HepG2 (cell line): ENCODE measurements around the gene ZNF318. TPM values are rescaled to one million over a fixed set of nuclear protein-coding genes. Genes with fewer than 3 reads are reported as not detected.
A peak's percentile ranks its signal among the peaks of the same experiment; 100 is the strongest.

Source experiments
- CAMTA2 ChIP-seq: sonication (generic); formaldehyde crosslinking; IDR thresholded peaks from 2 replicates; pipeline ENCODE4 v1.4.0; 2020; ENCODE audit warnings: mild to moderate bottlenecking, missing genetic modification reagents, borderline replicate concordance
- EEA1 ChIP-seq: sonication (generic); formaldehyde crosslinking; IDR thresholded peaks from 2 replicates; pipeline ENCODE4 v1.5.1; 2020; ENCODE audit warnings: mild to moderate bottlenecking, missing genetic modification reagents, borderline replicate concordance
- FOXA3 ChIP-seq: IDR thresholded peaks from 2 replicates; pipeline ENCODE4 v1.6.1; 2016; ENCODE audit warnings: missing genetic modification reagents, missing compliant biosample characterization
- FOXJ3 ChIP-seq: sonication (generic); formaldehyde crosslinking; IDR thresholded peaks from 2 replicates; pipeline ENCODE4 v1.4.0; 2020; ENCODE audit warnings: missing genetic modification reagents, mild to moderate bottlenecking, borderline replicate concordance
- KDM3A ChIP-seq: IDR thresholded peaks from 2 replicates; pipeline ENCODE4 v1.6.1; 2018; ENCODE audit warnings: low read depth, missing compliant biosample characterization
- MEIS2 ChIP-seq: sonication (generic); formaldehyde crosslinking; IDR thresholded peaks from 2 replicates; pipeline ENCODE4 v1.9.0; 2021; ENCODE audit warnings: mild to moderate bottlenecking, missing genetic modification reagents
- MXI1 ChIP-seq: IDR thresholded peaks from 3 replicates; pipeline ENCODE4 v1.6.1; 2012; ENCODE audit warnings: low read depth, low read length, inconsistent platforms, borderline replicate concordance
- PCBP2 ChIP-seq: fragments of 200-400 bp; formaldehyde crosslinking; optimal IDR thresholded peaks from 2 replicates; pipeline ENCODE3; 2018; ENCODE audit warnings: low read length, low read depth; ENCODE audit not compliant: poor library complexity, severe bottlenecking
- SIN3A ChIP-seq: IDR thresholded peaks from 2 replicates; pipeline ENCODE4 v1.6.1; 2011; ENCODE audit warnings: low read depth, mild to moderate bottlenecking, control low read depth, low read length, borderline replicate concordance
- SOX13 ChIP-seq, 3 experiments: fragments of 450-650 bp in 1 of 3; sonication (generic) in 1 of 3; formaldehyde crosslinking in 1 of 3; IDR thresholded peaks in 2 of 3; conservative IDR thresholded peaks in 1 of 3; 2 replicates each; pipeline versions ENCODE4 v1.5.0 to v1.6.1; 2016 to 2020; ENCODE audit warnings: antibody characterized with exemption in 1 of 3, mild to moderate bottlenecking in 1 of 3, missing compliant biosample characterization in 1 of 3, missing genetic modification reagents in 1 of 3, moderate library complexity in 1 of 3
- SOX5 ChIP-seq: IDR thresholded peaks from 2 replicates; pipeline ENCODE4 v1.6.1; 2016; ENCODE audit warnings: borderline replicate concordance
- SP2 ChIP-seq: sonication (generic); formaldehyde crosslinking; IDR thresholded peaks from 2 replicates; pipeline ENCODE4 v1.5.1; 2020; ENCODE audit warnings: mild to moderate bottlenecking, missing genetic modification reagents
- SRSF4 ChIP-seq: fragments of 200-400 bp; formaldehyde crosslinking; IDR thresholded peaks from one replicate; pipeline ENCODE4 v1.6.1; 2018; ENCODE audit warnings: mild to moderate bottlenecking, low read depth, low read length, moderate library complexity; ENCODE audit not compliant: poor library complexity, severe bottlenecking
- ZBTB7A ChIP-seq: sonication (generic); formaldehyde crosslinking; IDR thresholded peaks from 2 replicates; pipeline ENCODE4 v1.8.0; 2022; ENCODE audit warnings: mild to moderate bottlenecking, missing genetic modification reagents
- ZNF224 ChIP-seq: sonication (generic); formaldehyde crosslinking; IDR thresholded peaks from 2 replicates; pipeline ENCODE4 v1.5.0; 2020; ENCODE audit warnings: mild to moderate bottlenecking, missing genetic modification reagents
- ZNF556 ChIP-seq: sonication (generic); formaldehyde crosslinking; IDR thresholded peaks from 2 replicates; pipeline ENCODE4 v1.4.0; 2020; ENCODE audit warnings: mild to moderate bottlenecking, missing genetic modification reagents, borderline replicate concordance
- ZNF577 ChIP-seq: sonication (generic); formaldehyde crosslinking; IDR thresholded peaks from 2 replicates; pipeline ENCODE4 v1.4.0; 2020; ENCODE audit warnings: mild to moderate bottlenecking, low read depth, missing genetic modification reagents, borderline replicate concordance
- ZNF615 ChIP-seq: sonication (generic); formaldehyde crosslinking; IDR thresholded peaks from 2 replicates; pipeline ENCODE4 v1.5.0; 2020; ENCODE audit warnings: mild to moderate bottlenecking, missing genetic modification reagents, borderline replicate concordance
- ZNF703 ChIP-seq: sonication (generic); formaldehyde crosslinking; IDR thresholded peaks from 2 replicates; pipeline ENCODE4 v1.5.1; 2020; ENCODE audit warnings: missing genetic modification reagents, mild to moderate bottlenecking, moderate library complexity, borderline replicate concordance
- ZNF709 ChIP-seq: sonication (generic); formaldehyde crosslinking; IDR thresholded peaks from 2 replicates; pipeline ENCODE4 v1.5.0; 2020; ENCODE audit warnings: mild to moderate bottlenecking, missing genetic modification reagents
- ZNF839 ChIP-seq: sonication (generic); formaldehyde crosslinking; IDR thresholded peaks from 2 replicates; pipeline ENCODE4 v1.4.0; 2020; ENCODE audit warnings: missing genetic modification reagents, mild to moderate bottlenecking, borderline replicate concordance
- polyA plus RNA-seq, 8 experiments: library from polyadenylated mRNA; depleted of rRNA in 3 of 8; stranded (reverse) in 7 of 8; unstranded in 1 of 8; fragments of >200 nt; fragmentation: Illumina TruSeq in 4 of 8; extraction: Trizol in 4 of 8; gene quantifications; 2 replicates each; pipeline versions ENCODE4 v1.2.1 to v1.2.3, GENCODE V29; 2011 to 2016; ENCODE audit warnings: low read depth in 4 of 8, missing spikeins in 1 of 8, mixed read lengths in 1 of 8; ENCODE audit not compliant: insufficient read depth in 1 of 8
- total RNA-seq, 5 experiments: library from RNA; depleted of rRNA; stranded (reverse); fragments of >200 nt; fragmentation: Illumina TruSeq; extraction: Trizol; gene quantifications; 2 replicates each; pipeline ENCODE4 v1.2.3, GENCODE V29; 2016; ENCODE audit warnings: low read depth in 1 of 5
- TF ChIP-seq, protein P1 (sequence below): sonication (generic); formaldehyde crosslinking; IDR thresholded peaks from 2 replicates; pipeline ENCODE4 v1.5.0; 2020; ENCODE audit warnings: mild to moderate bottlenecking, missing genetic modification reagents, moderate library complexity
- TF ChIP-seq, protein P2 (sequence below): sonication (generic); formaldehyde crosslinking; IDR thresholded peaks from 2 replicates; pipeline ENCODE4 v1.8.0; 2022; ENCODE audit warnings: mild to moderate bottlenecking, missing genetic modification reagents; ENCODE audit not compliant: insufficient replicate concordance
- TF ChIP-seq, protein P3 (sequence below): sonication (generic); formaldehyde crosslinking; IDR thresholded peaks from 2 replicates; pipeline ENCODE4 v1.8.1; 2023; ENCODE audit warnings: mild to moderate bottlenecking, inconsistent platforms, moderate library complexity, missing genetic modification reagents, borderline replicate concordance

Gene ZNF318
- total and polyA plus RNA-seq, 2 of the 13 experiments (the other 11 are each of a cell fraction or from before 2014, with no cell fraction given), result 13.0 to 14.5 TPM

DNA sequence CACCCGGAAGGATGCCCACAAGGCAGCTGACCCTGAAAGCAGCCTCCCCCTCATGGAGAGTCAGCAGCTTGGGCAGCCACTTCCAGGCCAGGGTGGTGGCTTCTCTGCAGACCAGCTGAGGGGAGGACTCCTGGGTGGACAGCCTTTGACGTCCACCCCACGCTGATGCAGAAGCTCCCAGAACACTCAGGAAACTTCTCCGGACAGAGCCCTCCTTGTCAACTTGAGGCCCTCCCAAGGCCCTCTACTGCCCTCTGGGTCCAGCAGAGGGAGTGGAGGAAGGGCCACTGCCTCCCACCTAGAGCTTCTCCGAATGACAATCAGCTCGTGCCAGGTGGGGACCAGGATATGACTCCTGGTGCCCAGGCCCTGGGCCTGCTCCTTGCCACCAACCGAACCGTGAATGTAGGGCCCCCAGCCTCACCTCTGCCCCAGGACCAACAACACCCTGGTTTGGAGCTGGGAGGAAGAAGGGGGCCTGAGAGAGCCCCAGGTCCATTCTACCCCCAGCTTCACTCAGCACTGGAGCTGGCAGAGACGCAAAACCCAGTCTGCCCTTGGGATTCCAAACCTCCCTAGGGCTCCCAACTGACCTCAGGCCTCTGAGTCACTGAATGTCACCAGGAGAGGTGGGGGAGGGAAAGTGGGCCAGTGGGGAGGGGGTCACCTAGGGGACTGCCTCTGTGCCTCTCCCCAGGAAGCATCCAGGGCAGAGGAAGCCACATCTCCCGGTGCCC lies 82.3 kb downstream of the ZNF318 start (continued):
- TF ChIP-seq SOX13 (IDR thresholded peaks at IDR 0.05) (no peak), SOX13 (CRISPR knock-in tag; conservative IDR thresholded peaks at IDR 0.05 in 1 of 2, IDR thresholded peaks at IDR 0.05 in 1 of 2) (peak in 1 of 2 experiments; percentile 7; a peak in 1 of 4 replicates), CAMTA2 (CRISPR knock-in tag) (no peak), EEA1 (CRISPR knock-in tag) (no peak), ZNF703 (no peak; the same call in 1 of the 2 replicates), SOX5 (peak; percentile 13; the same call in 1 of the 2 replicates), ZBTB7A (CRISPR knock-in tag) (no peak), ZNF577 (CRISPR knock-in tag) (no peak), FOXJ3 (CRISPR knock-in tag) (no peak), MXI1 (no peak), SRSF4 (no peak), ZNF839 (CRISPR knock-in tag) (0 out of 2 replicates have a peak, but pooled peaks have one; percentile 35), ZNF615 (CRISPR knock-in tag) (no peak), PCBP2 (no peak), SIN3A (no peak), ZNF556 (0 out of 2 replicates have a peak, but pooled peaks have one; percentile 33), FOXA3 (CRISPR knock-in tag) (peak; percentile 4; the same call in 1 of the 2 replicates), KDM3A (CRISPR knock-in tag) (peak; percentile 10; the same call in 1 of the 2 replicates), SP2 (no peak), ZNF224 (CRISPR knock-in tag) (peak; percentile 77; the same call in 1 of the 2 replicates), ZNF709 (CRISPR knock-in tag) (no peak), MEIS2 (CRISPR knock-in tag) (peak; percentile 50; the same call in 1 of the 2 replicates)
- TF ChIP-seq, protein P1, sequence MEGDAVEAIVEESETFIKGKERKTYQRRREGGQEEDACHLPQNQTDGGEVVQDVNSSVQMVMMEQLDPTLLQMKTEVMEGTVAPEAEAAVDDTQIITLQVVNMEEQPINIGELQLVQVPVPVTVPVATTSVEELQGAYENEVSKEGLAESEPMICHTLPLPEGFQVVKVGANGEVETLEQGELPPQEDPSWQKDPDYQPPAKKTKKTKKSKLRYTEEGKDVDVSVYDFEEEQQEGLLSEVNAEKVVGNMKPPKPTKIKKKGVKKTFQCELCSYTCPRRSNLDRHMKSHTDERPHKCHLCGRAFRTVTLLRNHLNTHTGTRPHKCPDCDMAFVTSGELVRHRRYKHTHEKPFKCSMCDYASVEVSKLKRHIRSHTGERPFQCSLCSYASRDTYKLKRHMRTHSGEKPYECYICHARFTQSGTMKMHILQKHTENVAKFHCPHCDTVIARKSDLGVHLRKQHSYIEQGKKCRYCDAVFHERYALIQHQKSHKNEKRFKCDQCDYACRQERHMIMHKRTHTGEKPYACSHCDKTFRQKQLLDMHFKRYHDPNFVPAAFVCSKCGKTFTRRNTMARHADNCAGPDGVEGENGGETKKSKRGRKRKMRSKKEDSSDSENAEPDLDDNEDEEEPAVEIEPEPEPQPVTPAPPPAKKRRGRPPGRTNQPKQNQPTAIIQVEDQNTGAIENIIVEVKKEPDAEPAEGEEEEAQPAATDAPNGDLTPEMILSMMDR (CRISPR knock-in tag), result peak; percentile 74
- TF ChIP-seq, protein P2, sequence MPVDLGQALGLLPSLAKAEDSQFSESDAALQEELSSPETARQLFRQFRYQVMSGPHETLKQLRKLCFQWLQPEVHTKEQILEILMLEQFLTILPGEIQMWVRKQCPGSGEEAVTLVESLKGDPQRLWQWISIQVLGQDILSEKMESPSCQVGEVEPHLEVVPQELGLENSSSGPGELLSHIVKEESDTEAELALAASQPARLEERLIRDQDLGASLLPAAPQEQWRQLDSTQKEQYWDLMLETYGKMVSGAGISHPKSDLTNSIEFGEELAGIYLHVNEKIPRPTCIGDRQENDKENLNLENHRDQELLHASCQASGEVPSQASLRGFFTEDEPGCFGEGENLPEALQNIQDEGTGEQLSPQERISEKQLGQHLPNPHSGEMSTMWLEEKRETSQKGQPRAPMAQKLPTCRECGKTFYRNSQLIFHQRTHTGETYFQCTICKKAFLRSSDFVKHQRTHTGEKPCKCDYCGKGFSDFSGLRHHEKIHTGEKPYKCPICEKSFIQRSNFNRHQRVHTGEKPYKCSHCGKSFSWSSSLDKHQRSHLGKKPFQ (CRISPR knock-in tag), result no peak
- TF ChIP-seq, protein P3, sequence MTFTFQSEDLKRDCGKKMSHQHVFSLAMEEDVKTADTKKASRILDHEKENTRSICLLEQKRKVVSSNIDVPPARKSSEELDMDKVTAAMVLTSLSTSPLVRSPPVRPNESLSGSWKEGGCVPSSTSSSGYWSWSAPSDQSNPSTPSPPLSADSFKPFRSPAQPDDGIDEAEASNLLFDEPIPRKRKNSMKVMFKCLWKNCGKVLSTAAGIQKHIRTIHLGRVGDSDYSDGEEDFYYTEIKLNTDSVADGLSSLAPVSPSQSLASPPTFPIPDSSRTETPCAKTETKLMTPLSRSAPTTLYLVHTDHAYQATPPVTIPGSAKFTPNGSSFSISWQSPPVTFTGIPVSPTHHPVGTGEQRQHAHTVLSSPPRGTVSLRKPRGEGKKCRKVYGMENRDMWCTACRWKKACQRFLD (CRISPR knock-in tag), result no peak
